Nephron (organoid): ENCODE results near the gene HIVEP2.
A peak's percentile ranks its signal among the peaks of the same experiment; 100 is the strongest.

ENCODE experiments used
- H3K27ac Mint-ChIP-seq, 3 experiments: 2 replicates each; pipeline ENCODE4 v1.8.0; 2020; ENCODE audit warnings: mixed read lengths in 3 of 3, mild to moderate bottlenecking in 2 of 3, moderate library complexity in 1 of 3
- H3K27me3 Mint-ChIP-seq: 2 replicates; pipeline ENCODE4 v1.8.0; 2021; ENCODE audit warnings: low read depth, mild to moderate bottlenecking, moderate library complexity, mixed read lengths
- H3K36me3 Mint-ChIP-seq: 2 replicates; pipeline ENCODE4 v1.8.0; 2020; ENCODE audit warnings: low read depth, mixed read lengths
- H3K4me1 Mint-ChIP-seq: 2 replicates; pipeline ENCODE4 v1.8.0; 2020; ENCODE audit warnings: mixed read lengths
- H3K4me3 Mint-ChIP-seq, 3 experiments: 2 replicates each; pipeline ENCODE4 v1.8.0; 2020; ENCODE audit warnings: mild to moderate bottlenecking in 3 of 3, mixed read lengths in 3 of 3, moderate library complexity in 2 of 3
- H3K9me3 Mint-ChIP-seq: 2 replicates; pipeline ENCODE4 v1.8.0; 2020; ENCODE audit warnings: mixed read lengths
- CTCF ChIP-seq, 3 experiments: fragments of 200-600 bp; sonication (generic); IDR thresholded peaks; one replicate each; pipeline ENCODE4 v1.5.0; 2021; ENCODE audit warnings: antibody characterized with exemption in 3 of 3; ENCODE audit not compliant: unreplicated experiment in 3 of 3

The HIVEP2 gene

GRCh38 chr6:142786476-142786875, 158.5 kb downstream of the HIVEP2 start:
- no peaks in the 10 kb centered on the region for H3K36me3 Mint-ChIP-seq
- H3K4me1 Mint-ChIP-seq = no peaks in the 10 kb centered on the region
- TF ChIP-seq CTCF (IDR thresholded peaks at IDR 0.05; ENCODE audit: unreplicated experiment in 3 of 3) = no peak
- no peaks in the 10 kb centered on the region for H3K9me3 Mint-ChIP-seq
- H3K27ac Mint-ChIP-seq = no peak overlapping the region
- H3K4me3 Mint-ChIP-seq = no peak overlapping the region
- H3K27me3 Mint-ChIP-seq = no peaks in the 10 kb centered on the region

DNA sequence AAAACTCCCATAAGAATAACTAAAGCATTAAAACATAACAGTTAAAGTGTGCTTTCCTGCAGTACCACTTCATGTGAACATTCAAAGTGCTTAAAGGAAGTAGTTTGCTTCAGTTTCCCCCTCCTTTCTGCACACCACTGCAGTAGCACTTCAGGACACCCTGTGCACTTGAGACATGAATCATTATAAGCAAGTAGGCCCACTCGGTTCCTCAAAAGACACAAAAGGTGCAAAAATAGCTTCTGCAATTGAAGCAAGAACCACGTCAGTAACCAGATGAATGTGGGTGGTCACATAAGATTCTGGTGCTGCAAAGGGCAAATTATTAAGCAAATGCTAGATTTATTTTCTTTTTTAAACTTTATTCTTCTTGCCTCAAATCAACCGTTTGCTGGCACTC, 160.6 kb downstream of the HIVEP2 start:
- H3K36me3 Mint-ChIP-seq = no peaks in the 10 kb centered on the region
- no peaks in the 10 kb centered on the region for H3K4me1 Mint-ChIP-seq
- H3K4me3 Mint-ChIP-seq = no peak overlapping the region
- H3K27me3 Mint-ChIP-seq = no peaks in the 10 kb centered on the region
- H3K9me3 Mint-ChIP-seq = no peaks in the 10 kb centered on the region
- no peak overlapping the region for H3K27ac Mint-ChIP-seq
- TF ChIP-seq CTCF (IDR thresholded peaks at IDR 0.05; ENCODE audit: unreplicated experiment in 3 of 3) = no peak

GRCh38 chr6:142783499-142783898, 161.5 kb downstream of the HIVEP2 start:
- TF ChIP-seq CTCF (IDR thresholded peaks at IDR 0.05; ENCODE audit: unreplicated experiment in 3 of 3) = no peak
- Mint-ChIP-seq H3K4me3 (no peak overlapping the region), H3K27me3 (no peaks in the 10 kb centered on the region), H3K27ac (no peak overlapping the region), H3K36me3 (no peaks in the 10 kb centered on the region), H3K4me1 (no peaks in the 10 kb centered on the region), H3K9me3 (no peaks in the 10 kb centered on the region)

GRCh38 chr6:142781129-142781528, 163.8 kb downstream of the HIVEP2 start:
- TF ChIP-seq CTCF (IDR thresholded peaks at IDR 0.05; ENCODE audit: unreplicated experiment in 3 of 3) = no peak
- H3K9me3 Mint-ChIP-seq = no peaks in the 10 kb centered on the region
- no peaks in the 10 kb centered on the region for H3K27me3 Mint-ChIP-seq
- H3K36me3 Mint-ChIP-seq = no peaks in the 10 kb centered on the region
- peak overlapping the region in 1 of 3 experiments; percentile 11 for H3K27ac Mint-ChIP-seq
- H3K4me3 Mint-ChIP-seq = no peak overlapping the region
- H3K4me1 Mint-ChIP-seq = no peaks in the 10 kb centered on the region

- peaks cover 5% of the 10 kb centered on the region for H3K4me1 Mint-ChIP-seq
- TF ChIP-seq CTCF (IDR thresholded peaks at IDR 0.05; ENCODE audit: unreplicated experiment in 3 of 3) = no peak
- H3K36me3 Mint-ChIP-seq = peaks cover 39% of the 10 kb centered on the region
- H3K27me3 Mint-ChIP-seq = no peaks in the 10 kb centered on the region
- no peak overlapping the region for H3K4me3 Mint-ChIP-seq
- H3K9me3 Mint-ChIP-seq = no peaks in the 10 kb centered on the region
- H3K27ac Mint-ChIP-seq = no peak overlapping the region
Observed at GRCh38 chr6:142773859-142774648, 170.9 kb downstream of the HIVEP2 start.

- TF ChIP-seq CTCF (IDR thresholded peaks at IDR 0.05; ENCODE audit: unreplicated experiment in 3 of 3) = no peak
Observed at GRCh38 chr6:142773324-142773723, 171.7 kb downstream of the HIVEP2 start.

More at GRCh38 chr6:142773324-142773723, 171.7 kb downstream of the HIVEP2 start:
- Mint-ChIP-seq H3K4me1 (peaks cover 8% of the 10 kb centered on the region), H3K9me3 (no peaks in the 10 kb centered on the region), H3K27me3 (no peaks in the 10 kb centered on the region), H3K27ac (no peak overlapping the region), H3K36me3 (peaks cover 39% of the 10 kb centered on the region), H3K4me3 (no peak overlapping the region)
